RWPE1 (cell line): ENCODE results near the gene RAB17.

Experiments used
- CTCF ChIA-PET: fragments of 350-600 bp; sonication (Branson Sonifier 250); formaldehyde crosslinking; extraction: SDS; loops from one replicate; lab custom pipeline; 2021; lab: Yijun Ruan, JAX
- POLR2A ChIA-PET: fragments of 400-600 bp; formaldehyde crosslinking; extraction: SDS; loops from one replicate; lab custom pipeline; 2020; ENCODE audit warnings: antibody characterized with exemption; ENCODE audit not compliant: low non-redundant PET; lab: Yijun Ruan, JAX
- DNase-seq: peaks from one replicate; pipeline ENCODE4 v3.0.0; 2012; ENCODE audit warnings: low spot score
- H3K27ac ChIP-seq: fragments of 450-650 bp; 2 replicates; pipeline ENCODE4 v1.5.1; 2017
- TF ChIP-seq, protein P1 (sequence below): fragments of 450-650 bp; conservative IDR thresholded peaks from 2 replicates; pipeline ENCODE4 v1.5.1; 2017; ENCODE audit warnings: low read depth, mild to moderate bottlenecking

The RAB17 gene

DNA sequence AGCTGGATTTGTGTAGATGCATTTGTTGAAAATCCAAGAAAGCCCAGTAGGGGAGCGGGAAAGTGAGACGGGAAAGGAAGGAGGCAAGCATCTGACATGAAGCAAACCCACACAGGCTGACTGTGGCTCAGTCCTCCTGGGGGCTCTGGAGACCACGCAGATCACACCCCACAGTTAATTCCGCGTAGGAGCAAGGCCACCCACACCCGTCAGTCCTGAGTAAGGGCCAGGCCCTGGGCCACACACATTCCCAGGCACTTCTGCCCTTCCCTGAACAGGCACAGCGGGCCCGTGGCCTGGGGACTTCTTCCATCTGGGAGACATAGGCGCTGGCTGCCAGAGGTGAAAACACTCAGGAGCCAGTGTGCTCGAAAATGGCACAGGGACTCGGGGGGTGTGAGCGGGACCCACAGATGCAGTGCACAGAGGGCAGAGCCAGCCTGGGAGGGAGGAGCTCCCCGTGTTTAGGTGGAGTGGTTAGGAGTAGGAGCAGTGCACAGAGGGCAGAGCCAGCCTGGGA is 43.6 kb downstream of the RAB17 start:
- DNase-seq: no peak
- TF ChIP-seq, protein P1, sequence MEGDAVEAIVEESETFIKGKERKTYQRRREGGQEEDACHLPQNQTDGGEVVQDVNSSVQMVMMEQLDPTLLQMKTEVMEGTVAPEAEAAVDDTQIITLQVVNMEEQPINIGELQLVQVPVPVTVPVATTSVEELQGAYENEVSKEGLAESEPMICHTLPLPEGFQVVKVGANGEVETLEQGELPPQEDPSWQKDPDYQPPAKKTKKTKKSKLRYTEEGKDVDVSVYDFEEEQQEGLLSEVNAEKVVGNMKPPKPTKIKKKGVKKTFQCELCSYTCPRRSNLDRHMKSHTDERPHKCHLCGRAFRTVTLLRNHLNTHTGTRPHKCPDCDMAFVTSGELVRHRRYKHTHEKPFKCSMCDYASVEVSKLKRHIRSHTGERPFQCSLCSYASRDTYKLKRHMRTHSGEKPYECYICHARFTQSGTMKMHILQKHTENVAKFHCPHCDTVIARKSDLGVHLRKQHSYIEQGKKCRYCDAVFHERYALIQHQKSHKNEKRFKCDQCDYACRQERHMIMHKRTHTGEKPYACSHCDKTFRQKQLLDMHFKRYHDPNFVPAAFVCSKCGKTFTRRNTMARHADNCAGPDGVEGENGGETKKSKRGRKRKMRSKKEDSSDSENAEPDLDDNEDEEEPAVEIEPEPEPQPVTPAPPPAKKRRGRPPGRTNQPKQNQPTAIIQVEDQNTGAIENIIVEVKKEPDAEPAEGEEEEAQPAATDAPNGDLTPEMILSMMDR: no peak
- H3K27ac ChIP-seq: peak overlapping the region; percentile 10; the same call in 1 of the 2 replicates
- POLR2A ChIA-PET: no interaction called here
- CTCF ChIA-PET: no interaction called here

DNA sequence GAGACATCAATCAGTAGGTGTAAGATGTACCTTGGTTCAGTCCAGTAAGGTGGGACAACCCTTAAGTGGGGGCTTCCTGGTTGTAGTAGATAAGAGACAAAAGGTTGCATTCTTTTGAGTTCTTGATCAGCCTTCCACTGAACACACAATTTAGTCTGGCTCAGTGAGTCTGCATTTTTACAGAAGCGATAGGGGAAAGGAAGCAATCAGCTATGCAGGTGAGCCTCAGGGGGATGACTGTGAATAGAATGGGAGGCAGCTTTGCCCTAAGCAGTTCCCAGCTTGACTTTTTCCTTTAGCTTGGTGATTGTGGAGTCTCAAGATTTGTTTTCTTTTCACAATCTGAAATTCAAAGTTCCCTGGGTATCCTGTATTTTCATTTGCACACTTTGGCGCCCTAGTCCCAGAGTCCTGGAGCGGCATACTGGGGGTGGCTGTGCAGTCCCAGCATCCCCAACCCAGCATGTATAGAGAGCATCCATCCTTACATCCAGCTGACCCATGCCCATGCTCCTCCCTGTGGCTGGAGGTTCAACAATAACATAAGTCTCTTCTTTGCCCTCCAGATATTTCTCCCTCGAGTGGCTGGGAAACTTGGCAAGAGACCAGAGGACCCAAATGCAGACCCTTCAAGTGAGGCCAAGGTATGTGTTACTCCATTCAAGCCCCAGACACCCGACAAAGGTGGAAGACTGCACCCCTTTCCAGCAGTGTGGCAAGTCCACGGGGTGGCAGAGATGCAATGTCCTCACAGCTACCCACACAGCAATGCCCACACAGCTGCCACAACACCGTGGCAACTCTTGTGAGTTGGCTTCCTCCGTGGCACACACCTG is 44.3 kb downstream of the RAB17 start:
- TF ChIP-seq, protein P1: no peak
- CTCF ChIA-PET: no interaction called here
- POLR2A ChIA-PET: no interaction called here
- H3K27ac ChIP-seq: peak overlapping the region; percentile 10; the same call in 1 of the 2 replicates
- DNase-seq: no peak

DNA sequence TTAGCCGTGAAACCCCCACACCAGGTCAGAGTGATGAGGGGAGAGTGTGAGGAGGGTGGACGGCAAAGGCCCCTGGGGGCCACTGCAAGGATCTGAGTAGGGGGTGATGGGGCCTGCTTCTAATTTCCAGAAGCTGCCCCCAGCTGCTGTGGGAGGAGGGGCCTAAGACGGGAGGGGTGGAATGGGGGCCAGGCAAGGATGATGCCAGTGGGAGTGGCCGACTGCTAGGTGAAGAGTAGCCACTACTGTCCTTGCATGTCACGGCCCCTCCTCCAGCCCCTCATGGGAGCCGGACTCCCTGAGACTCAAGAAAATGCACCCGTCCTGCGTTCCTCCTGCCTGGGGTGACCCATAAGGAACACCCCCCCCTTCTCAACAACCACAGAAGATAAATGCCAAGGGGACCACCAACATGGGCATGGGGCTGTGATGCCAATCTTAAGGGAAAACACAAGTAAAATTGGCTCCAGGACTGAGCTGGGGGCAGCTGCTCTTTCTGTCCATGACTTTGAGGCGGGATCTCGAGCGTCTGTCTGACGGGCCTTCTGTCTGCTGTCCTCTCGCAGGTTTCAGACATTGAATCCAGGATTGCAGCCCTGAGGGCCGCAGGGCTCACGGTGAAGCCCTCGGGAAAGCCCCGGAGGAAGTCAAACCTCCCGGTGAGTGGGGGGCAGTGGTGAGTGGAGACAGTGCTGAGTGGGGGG is 48.4 kb downstream of the RAB17 start:
- TF ChIP-seq, protein P1: no peak
- POLR2A ChIA-PET: no interaction called here
- CTCF ChIA-PET: interaction anchor here (1.1 kb wide), 1 partner anchor 29 kb away, joined by 6 read pairs; no protein-coding TSS in a partner anchor
- H3K27ac ChIP-seq: peak overlapping the region; percentile 76; the same call in 1 of the 2 replicates
- no peak for DNase-seq

DNA sequence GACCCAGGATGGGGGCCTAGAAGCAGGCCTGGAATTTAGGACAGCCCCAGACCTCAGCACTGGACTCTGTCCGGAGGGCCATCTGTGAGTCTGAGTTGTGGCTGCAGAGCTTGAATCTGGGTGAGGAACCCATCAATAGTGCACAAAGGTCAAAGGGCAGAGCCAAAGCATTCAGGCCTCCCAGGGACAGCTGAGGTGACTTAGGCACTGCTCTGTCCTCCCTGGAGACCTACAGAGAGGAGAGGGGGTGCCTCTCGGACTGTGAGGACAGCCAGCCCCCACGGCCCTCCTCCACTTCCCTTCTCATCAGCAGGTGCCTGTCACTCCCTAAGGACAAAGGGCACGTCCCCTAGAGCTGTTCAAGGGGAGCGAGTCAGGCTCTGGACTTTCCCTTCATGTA is 49.3 kb downstream of the RAB17 start:
- no peak for DNase-seq
- ChIA-PET CTCF (interaction anchor here (0.7 to 1.1 kb wide), 3 partner anchors 17 to 324 kb away, joined by 3 to 6 read pairs (median 4); no protein-coding TSS in a partner anchor), POLR2A (no interaction called here)
- peak overlapping the region; percentile 76 for H3K27ac ChIP-seq
- TF ChIP-seq, protein P1: no peak

DNA sequence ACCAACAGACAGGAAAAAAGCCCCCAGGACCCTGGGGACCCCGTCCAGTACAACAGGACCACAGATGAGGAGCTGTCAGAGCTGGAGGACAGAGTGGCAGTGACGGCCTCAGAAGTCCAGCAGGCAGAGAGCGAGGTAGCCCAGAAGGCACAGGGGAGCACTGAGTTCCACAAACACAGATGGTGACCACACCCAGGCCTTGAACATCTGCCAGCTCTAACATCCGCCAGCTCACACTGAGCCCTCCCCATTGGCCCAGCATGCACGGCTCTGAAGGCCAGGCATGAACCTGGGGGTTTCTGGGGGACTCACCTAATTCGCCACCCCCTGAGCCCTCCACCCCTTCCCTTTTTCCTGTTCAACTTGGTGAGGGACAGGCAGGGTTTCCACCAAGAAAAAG is 49.7 kb downstream of the RAB17 start:
- peak; percentile 49 for DNase-seq
- ChIA-PET POLR2A (no interaction called here), CTCF (interaction anchor here (0.7 to 0.9 kb wide), 2 partner anchors 17 to 324 kb away, joined by 3 to 4 read pairs; no protein-coding TSS in a partner anchor)
- H3K27ac ChIP-seq: peak overlapping the region; percentile 76
- TF ChIP-seq, protein P1: no peak

DNA sequence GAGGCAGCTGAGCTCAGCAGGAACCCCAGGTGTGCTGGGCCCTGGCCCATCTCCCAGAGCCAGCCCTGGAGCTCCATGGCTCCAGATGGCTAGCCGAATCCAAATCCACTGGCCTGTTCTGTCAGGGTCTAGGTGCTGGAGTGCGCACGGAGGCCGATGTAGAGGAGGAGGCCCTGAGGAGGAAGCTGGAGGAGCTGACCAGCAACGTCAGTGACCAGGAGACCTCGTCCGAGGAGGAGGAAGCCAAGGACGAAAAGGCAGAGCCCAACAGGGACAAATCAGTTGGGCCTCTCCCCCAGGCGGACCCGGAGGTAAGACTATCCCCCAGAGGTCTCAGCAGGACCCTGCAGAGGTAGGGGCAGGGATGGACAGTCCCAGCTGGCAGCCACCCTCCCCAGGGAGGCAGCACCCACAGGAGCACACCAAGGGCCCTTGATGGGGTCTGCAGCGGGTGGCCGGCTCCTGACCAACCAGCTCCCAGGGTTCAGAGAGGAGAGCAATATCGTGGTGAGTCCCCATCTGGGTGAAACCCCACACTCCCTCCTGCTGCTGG is 50.2 kb downstream of the RAB17 start:
- CTCF ChIA-PET: interaction anchor here (0.7 kb wide), 1 partner anchor 325 kb away, joined by 3 read pairs; no protein-coding TSS in a partner anchor
- POLR2A ChIA-PET: no interaction called here

More for the DNA sequence above, 50.2 kb downstream of the RAB17 start:
- H3K27ac ChIP-seq: peak overlapping the region; percentile 76
- DNase-seq: no peak
- TF ChIP-seq, protein P1: no peak
